Measurements from ENCODE around the gene PRMT1.
A peak's percentile ranks its signal among the peaks of the same experiment; 100 is the strongest.

The PRMT1 gene

DNA sequence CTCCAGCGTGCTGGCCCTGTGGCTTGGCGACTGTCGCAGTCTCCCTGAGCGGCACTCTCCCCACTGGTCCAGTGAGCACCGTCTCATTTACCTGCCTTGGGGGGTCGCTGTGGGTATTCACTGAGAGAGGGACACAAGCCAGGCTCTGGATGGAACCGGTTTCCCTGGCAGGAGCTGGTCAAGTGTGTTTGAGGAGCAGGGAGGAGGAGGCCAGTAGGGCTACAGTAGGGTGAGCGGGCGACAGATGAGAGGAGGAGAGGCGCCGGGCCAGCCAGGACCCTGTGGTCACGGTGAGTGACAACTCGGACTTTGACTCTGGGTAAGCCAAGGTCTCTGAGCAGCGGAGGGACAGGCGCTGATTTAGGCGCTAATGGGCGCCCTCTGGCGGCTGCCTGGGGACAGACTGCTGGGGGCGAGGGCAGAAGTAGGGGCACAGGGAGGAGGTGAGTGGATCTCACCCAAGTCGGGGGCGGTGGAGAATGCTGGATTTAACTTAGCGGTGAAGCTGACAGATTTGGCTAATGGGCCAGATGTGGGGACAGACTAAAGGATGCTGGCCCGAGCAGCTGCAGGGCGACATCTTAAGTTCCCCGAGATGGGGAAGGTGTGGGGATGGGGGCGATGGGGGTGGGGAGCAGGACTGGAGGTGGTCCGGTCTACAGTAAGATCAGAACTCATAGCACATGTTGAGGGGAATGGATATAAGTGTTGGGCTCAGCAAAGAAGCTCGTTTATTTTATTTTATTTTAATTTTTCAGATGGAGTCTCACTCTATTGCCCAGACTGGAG is 4.7 kb upstream of the PRMT1 start:
- no peak for FAIRE-seq

DNA sequence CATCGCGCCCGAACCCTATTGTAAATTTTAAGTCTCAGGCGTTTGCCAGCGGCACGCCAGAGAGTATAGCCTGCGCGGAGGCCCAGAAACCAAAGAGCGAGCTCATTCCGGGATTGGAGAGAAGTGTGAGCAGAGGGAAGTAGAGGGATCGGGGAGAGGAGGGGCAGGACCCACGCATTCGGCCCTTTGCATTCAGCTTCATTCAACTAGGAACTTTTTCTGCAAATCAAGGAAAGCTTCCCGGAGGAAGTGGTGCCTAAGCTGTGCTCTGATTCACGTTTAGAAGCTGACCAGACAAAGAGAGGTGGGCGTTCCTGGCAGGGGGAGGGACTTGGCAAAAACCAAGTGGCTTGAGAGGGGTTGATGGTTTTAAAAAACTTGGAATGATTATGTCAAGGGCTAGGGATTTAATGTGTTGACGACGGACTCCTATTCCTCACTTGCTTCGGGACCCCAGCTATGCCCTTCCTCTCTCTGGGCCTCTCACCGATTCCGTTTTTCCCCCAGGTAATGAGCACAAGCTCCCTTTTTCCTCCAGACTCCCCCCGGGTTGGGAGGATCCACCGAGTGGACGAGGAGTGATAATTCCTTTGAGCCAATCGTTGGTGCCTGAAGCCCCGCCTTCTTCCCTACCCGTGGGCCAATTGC is 811 bp upstream of the PRMT1 start:
- FAIRE-seq, result no peak

DNA sequence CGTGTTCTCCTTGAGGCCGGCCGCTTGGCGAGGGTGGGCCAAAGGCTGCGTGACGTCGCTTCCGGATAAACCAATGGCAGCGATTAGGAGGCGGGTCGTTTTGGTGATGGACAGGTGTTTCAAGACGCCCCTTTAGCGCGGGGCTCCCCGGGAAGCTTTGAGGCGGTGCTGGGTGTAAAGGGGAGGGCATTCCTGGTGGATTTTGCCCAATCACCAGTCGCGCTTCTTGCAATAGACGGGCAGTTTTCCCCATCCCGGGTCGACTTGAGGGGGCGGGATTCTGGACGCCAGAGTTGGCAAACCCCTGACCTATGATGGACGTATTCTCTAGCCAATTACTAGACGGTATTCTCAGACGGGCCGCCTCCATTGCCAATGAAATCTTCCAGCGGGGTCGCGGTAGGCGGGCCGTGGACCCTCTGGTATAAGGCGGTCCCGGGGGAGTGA is 264 bp upstream of the PRMT1 start:
- FAIRE-seq, result peak; percentile 99

DNA sequence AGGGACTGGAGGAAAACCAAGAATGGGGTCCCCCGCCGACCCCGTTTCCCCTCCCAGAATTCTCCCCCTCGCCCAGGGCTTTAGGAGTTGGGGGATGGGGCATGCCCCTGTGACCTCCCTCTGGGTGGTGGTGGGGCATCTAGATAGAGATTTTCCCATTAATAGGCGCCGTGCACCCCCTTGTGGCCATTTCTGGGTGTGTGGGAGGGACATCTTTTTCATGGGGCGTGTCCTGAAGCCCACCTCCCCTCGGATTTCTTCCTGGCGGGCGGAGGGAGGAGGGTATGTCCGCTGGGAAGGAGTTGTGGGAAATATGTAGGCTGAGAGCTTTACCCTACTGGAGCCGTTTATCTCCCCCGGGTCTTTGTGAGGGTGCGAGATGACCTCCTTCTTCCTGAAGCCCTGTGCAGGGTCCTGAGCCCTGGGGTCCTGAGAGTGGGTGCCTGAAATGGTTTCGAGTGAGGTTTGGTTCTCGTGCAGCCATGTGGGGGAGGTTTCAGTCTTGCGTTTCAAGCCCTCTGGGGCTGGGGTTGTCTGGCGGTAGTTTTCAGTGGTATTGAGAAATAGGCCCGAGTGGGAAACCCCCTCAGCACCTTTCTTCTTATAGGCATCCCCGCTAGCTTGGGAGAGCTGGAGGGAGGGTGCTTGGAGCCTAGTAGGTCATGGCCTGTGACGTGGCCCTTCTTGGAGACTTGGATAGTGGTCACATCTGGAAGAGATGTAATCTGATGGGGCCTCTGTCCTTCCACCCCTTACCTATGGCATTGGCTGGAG is 1.0 kb downstream of the PRMT1 start:
- FAIRE-seq, result no peak

DNA sequence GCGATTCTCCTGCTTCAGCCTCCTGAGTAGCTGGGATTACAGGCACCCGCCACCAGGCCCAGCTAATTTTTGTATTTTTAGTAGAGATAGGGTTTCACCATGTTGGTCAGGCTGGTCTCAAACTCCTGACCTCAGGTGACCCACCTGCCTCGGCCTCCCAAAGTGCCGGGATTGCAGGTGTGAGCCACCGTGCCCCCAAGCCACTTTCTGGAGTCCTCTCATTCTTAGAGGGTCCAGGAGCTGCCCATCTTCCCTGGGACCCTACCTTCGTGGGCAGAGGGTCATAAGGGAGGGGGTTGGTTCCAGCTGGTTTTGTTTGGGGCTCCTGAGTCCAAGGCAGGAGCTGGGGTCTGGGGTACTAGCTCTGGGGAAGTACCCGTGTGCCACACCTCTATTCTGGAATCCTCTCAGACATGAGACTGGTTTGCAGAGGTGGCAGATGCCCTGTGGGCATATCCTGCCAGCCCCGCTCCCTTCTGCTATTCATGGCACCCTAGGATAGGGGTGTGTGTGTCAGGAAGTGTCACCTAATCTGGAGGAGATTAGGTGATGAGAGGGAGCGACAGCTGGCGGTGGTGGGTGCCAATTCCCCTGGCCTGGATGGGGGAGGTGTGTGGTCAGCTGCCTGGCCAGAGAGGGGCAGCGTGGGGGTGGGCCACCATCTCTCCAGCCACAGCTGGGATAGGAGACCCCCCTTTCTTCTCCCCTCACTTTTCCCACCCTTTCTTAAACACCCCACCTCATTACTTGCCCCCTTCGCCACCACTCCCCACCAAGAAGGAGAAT is 2.1 kb downstream of the PRMT1 start:
- no peak for FAIRE-seq

DNA sequence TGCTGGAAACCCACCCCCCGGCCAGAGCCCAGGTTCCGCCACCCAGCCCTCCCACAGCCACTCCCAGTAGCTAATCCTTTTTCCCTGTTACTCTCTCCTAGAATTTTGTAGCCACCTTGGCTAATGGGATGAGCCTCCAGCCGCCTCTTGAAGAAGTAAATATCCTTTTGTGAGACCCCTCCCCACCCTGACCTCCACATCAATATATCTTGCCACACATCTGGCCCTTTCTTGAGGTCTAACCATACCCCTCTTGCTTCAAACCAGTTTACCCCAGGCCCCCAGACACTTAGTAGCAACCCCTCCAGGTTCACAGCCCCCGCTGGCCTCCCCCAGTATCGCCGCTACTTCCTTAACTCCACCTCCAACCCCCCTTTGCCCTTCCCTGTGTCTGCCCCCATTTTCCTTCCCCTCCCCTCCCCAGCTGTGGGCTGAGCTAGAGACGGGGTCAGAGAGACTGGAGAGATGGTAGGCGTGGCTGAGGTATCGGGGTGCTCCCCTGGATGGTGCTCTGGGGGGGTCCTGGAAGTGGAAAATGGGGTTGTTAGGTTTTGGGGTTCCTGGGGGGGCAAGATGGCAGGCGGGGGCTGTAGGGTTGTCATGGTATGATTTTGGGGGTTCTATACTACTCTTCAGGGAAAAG is 2.8 kb downstream of the PRMT1 start:
- no peak for FAIRE-seq

DNA sequence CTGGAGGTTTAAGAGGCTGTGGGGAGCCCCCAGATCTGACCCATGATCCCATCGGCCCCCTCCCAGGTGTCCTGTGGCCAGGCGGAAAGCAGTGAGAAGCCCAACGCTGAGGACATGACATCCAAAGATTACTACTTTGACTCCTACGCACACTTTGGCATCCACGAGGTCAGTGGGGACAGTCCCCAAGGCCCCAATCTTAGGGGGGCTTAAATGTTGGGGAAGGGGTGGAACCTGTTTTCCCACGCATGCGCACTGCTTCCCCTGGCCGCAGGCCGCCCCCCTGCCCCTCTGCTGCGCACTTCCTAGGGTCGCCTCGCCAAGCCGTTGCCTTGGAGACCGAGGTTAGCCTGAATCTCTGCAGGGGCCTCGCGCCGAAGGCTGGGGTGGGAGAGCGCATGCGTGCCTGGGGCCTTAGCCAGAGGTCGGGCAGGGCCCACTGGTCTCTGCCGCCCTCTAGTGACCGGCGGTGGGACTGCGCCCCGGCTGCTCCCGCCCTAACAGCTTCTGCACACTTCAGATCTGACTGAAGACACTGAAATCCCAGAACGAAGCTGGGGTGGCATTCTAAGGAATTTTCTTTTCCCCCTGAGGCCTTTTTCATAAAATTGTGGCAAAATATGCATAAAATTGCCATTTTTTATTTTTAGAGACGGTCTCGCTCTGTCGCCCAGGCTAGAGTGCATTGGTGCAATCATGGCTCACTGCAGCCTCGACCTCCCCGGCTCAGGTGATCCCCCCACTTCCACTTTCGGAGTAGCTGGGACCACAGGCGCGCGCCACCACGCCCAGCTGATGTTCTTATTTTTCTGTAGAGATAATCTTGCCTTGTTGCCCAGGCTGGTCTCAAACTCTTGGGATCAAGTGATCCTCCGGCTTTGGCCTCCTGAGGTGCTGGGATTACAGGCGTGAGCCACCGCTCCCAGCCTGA is 3.6 kb downstream of the PRMT1 start:
- FAIRE-seq, result no peak

DNA sequence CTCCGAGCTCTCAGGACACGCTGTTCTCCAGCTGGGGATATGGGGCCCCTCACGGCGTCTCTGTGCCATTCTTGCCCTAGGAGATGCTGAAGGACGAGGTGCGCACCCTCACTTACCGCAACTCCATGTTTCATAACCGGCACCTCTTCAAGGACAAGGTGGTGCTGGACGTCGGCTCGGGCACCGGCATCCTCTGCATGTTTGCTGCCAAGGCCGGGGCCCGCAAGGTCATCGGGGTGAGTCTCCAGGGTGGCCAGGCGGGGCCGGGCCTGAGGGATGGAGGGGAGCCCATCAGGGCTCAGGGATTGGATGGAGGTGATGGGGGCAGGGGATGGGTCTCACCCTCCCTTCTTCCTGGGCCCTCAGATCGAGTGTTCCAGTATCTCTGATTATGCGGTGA is 4.8 kb downstream of the PRMT1 start:
- FAIRE-seq, result no peak

DNA sequence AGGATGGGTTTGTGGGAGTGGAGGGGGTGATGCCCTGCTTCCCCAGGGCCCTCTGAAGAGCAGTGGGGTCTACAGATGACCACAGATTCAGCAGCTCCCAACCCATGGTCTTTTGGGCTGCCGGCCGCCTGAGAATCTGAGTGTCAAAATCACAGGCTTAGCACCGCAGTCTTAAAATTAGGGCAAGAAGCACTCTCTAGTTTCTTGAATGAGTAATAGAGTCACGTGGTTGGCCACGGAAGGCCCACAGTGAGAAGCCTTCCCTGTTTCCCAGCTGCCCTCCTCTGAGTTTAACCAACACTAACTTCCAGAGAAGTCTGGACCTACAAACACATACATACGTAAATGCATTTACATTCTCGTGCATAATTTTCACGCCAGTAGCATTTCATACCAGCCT is 5.2 kb downstream of the PRMT1 start:
- no peak for FAIRE-seq

DNA sequence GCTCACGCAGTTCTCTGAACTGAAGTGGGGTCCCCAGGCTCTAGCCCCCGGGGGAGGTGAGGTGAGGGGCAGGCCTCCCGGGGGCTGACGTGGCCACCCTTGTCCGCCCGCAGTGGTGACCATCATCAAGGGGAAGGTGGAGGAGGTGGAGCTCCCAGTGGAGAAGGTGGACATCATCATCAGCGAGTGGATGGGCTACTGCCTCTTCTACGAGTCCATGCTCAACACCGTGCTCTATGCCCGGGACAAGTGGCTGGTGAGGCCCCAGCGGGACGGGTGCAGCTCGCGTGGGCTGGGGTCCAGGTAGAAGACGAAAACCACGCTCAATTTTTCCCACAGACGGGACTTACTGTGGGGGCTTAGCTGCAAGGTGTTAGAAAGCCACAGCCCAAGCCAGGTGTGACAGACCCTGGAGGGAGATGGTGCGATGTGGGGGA is 6.8 kb downstream of the PRMT1 start:
- no peak for FAIRE-seq

DNA sequence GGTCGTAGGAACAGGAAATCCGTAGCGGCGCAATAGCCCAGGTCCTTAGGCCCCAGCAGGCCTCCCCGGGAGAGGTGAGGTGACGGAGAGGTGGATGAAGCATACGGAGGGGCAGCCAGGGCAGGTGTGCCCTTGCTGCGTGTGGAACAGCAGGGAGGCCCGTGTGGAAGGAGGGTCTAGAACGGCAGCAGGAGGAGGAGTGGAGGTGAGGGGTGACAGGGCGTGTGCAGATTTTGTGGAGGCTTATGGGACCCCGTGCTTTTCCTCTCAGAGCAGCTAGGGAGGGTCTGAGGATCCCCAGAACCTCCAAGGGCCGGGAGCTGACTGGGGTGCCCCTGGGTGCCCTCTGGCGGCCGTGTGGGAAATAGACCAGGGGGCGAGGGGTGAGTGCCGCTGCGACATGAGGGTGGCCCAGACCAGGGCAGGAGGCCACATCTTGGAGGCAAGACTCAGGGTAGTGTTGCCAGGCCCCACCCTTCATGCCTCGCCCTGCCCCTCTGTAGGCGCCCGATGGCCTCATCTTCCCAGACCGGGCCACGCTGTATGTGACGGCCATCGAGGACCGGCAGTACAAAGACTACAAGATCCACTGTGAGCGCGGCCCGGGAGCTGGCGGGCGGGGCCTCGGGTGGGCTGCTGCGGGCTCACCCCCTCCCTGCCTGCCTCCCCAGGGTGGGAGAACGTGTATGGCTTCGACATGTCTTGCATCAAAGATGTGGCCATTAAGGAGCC is 7.3 kb downstream of the PRMT1 start:
- no peak for FAIRE-seq

DNA sequence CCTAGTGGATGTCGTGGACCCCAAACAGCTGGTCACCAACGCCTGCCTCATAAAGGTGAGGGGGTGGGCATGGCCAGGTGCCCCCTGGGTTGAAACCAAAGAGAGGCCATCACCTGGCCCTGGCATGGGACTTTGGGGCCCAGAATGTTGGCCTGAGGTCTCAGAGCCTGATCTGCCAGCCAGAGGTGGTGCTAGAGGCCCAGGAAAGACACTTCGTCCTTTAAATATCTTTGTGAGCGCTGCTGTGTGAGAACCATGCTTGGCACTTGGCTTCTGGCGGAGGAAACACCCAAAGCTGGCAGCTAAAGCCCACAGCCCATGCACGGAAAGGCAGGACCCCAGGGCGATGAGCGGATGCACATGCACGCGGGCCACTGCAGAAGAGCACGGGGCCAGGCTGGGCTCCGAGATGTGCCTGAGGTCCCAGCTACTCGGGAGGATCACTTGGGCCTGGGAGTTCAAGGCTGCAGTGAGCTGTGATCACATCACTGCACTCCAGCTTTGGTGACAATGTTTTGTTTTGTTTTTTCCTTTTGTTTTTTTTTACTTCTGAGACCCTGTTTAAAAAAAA is 8.0 kb downstream of the PRMT1 start:
- FAIRE-seq, result no peak

DNA sequence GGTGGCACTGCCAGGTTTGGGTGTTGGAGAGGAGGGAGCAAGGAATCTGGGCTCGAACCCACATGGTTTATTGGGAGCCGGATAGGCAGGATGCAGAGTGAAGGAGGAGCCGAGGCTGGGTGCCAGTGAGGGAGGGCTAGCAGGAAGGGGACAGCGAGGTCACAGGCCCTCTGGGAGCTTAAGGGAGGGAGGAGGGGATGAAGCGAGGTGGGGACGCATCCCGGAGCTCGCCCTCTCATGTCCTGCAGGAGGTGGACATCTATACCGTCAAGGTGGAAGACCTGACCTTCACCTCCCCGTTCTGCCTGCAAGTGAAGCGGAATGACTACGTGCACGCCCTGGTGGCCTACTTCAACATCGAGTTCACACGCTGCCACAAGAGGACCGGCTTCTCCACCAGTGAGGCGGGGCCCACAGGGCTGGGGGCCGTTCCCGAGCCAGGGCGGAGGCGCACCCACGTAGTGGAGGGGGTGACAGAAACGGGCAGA is 8.8 kb downstream of the PRMT1 start:
- FAIRE-seq, result no peak

DNA sequence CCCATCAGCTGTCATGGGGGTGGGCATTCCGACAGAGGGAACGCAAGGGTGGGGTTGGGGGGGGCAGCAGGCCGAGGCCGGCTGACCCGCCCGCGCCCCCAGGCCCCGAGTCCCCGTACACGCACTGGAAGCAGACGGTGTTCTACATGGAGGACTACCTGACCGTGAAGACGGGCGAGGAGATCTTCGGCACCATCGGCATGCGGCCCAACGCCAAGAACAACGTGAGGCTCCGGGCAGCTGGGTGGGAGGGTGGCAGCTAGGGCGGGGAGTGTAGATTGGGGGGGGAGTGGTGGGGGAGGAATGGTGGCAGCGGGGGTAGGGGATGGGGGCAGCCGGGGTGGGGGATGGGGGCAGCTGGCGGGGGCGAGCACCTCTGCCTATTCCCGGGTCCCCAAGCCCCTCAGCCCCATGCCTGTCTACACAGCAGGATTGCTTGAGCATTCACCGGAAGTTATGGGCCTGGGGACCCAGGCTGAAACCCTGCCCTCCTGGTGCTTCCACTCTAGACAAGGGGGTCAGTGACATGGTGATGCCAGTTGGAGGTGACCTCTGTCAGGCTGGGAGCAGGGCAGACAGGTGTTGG is 9.5 kb downstream of the PRMT1 start:
- no peak for FAIRE-seq

DNA sequence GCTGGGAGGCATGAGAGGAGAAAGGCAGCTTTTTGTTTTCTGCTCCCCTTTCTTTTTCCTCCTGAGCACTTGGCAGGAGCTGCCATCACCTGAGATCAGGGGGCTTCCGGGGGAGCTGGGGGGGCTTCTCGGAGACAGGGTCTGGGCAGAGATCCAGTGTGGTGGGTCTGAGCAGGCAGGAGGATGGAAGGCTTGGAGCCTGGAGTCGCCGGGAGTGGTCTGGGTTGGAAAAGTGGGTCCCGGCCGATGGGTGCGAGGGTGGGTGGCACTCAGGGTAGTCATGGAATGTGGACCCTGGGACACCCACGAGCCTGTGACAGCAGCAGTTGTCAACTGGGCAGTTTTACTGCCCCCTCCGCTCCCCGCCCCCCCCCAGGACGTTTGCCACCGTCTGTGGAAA is 10.1 kb downstream of the PRMT1 start:
- FAIRE-seq, result no peak

DNA sequence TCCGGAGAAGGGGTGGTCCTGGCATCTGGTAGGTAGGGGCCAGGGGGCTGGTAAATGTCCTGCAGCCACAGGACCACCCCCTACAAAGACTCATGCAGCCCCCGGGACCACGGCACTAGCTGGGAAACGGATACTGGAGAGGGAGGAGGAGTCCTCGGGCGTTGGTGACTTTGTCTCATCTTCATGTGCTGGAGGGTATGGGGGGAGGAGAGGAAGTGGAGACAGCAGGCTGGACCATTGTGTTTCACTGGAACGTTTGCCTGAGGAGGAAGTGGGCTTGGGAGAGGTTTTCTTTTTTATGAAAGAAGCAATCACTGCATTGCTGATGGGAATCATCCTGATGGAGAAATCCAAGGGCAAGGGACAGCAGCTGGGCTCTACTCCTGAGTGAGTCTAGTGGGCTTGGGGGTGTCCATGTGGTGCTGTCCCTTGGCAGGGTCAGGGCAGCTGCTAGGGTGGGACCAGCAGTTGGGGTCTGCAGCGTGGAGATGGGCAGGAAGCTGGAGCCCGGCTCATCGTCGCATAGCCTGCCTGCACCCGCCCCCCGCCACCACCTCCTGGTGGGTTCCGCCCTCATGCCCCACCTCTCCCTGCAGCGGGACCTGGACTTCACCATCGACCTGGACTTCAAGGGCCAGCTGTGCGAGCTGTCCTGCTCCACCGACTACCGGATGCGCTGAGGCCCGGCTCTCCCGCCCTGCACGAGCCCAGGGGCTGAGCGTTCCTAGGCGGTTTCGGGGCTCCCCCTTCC is 10.7 kb downstream of the PRMT1 start:
- FAIRE-seq, result no peak

DNA sequence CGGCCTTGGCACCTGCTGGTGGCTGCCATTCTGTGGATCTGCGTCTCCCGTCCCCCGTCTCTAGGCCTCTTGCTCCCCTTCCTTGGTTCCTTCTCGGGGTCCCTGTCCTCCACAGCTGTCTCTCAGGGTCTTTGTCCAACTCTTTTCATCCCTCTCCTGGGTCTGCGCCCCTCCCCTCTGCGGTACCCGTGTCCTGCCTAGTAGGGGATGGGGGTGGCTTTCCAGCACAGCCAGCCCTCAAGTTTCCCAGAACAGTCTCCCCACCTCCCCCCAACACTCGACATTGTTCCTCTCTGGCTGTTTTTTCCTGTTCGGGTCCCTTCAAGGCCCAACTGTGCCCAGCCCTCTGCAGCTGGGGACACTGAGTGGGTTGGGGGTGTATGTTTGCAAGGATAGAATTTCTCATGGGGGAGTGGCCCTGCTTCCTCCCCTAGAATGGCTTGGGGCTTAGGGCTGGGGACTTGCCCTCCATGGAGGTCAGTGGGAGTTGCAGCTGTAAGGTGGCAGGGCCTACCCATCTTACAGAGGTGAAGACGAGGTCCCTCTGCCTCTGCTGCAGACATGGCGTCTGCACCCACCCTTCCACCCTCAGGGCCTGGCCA is 11.6 kb downstream of the PRMT1 start:
- no peak for FAIRE-seq

All from TTC549 (cell line).